Cardiac fibroblast (primary cell): ENCODE data around the gene RIC8A.

Source experiments
- DNase-seq, 2 donors: peaks; one replicate each; pipeline versions ENCODE4 v3.0.0 to v3.0.0-alpha.2; 2010; ENCODE audit warnings: low read depth in 2 of 2
- H3K4me3 ChIP-seq, 2 donors: replicated peaks in 1 of 2; 1 replicate in 1 of 2; 2 replicates in 1 of 2; pipeline ENCODE4 v1.5.1; 2011; ENCODE audit warnings: low read depth in 2 of 2, low read length in 2 of 2, mild to moderate bottlenecking in 2 of 2, moderate library complexity in 1 of 2
- CTCF ChIP-seq: IDR thresholded peaks from one replicate; pipeline ENCODE4 v1.5.1; 2011; ENCODE audit warnings: low read depth, mild to moderate bottlenecking, low read length, inconsistent platforms

The RIC8A gene

DNA sequence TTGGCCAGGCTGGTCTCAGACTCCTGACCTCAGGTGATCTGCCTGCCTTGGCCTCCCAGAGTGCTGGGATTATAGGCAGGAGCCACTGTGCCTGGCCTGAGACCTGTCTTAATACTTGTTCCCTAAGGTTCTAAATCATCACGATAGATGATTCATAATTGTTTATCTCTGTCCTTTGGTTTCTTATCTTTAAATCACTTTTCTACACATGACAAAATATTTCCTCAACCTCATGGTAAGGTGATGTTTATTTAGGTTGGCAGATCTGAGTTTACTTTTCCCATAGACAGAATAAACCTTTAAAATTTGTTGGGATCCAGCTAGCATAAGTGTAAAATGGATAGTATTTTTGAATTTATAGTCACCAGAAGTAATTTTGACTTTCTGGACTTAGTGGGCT is 32.8 kb downstream of the RIC8A start:
- no peak for TF ChIP-seq CTCF
- no peak for DNase-seq

GRCh38 chr11:241634-242033 is 34.1 kb downstream of the RIC8A start:
- H3K4me3 ChIP-seq, result no peak overlapping the region
- no peak for TF ChIP-seq CTCF
- DNase-seq, result no peak

More for the DNA sequence above, 32.8 kb downstream of the RIC8A start:
- H3K4me3 ChIP-seq, result no peak overlapping the region

- TF ChIP-seq CTCF, result no peak
- DNase-seq, result no peak
- no peak overlapping the region for H3K4me3 ChIP-seq
Measured at GRCh38 chr11:244376-244775, 36.9 kb downstream of the RIC8A start.

- DNase-seq, result no peak
- no peak for TF ChIP-seq CTCF
- no peak overlapping the region for H3K4me3 ChIP-seq
Measured at GRCh38 chr11:249062-249461, 41.6 kb downstream of the RIC8A start.

DNA sequence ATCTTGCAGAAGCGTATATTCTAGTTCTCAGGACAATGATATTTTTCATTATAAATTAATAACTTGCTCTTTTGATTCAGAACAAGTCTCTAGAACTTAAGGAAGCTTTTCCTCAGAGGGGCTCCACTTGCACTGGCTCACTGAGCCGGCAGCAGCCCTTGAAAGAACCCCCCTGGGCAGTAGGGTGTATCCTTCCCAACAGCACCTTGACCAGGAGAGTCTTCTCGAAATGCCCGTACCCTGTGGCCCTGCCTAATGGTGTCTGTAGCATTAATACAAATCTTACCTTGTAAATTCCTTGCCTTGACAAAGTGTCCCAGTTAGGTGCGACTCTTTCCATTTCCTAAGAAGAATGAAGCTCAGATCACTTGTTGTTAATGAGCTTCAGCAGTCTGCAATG is 42.8 kb downstream of the RIC8A start:
- no peak for DNase-seq
- no peak for TF ChIP-seq CTCF
- no peak overlapping the region for H3K4me3 ChIP-seq

- TF ChIP-seq CTCF, result peak; percentile 70
- no peak overlapping the region for H3K4me3 ChIP-seq
- DNase-seq, result peak; percentile 73
Measured at GRCh38 chr11:250740-251299, 43.3 kb downstream of the RIC8A start.

GRCh38 chr11:251550-251949 is 44.0 kb downstream of the RIC8A start:
- H3K4me3 ChIP-seq, result no peak overlapping the region
- no peak for DNase-seq
- TF ChIP-seq CTCF, result no peak
